ENCODE data around the gene ARMH1.
"Not testable (repeated sequence)": the region's sequence is repeated elsewhere in the genome, so short reads cannot be mapped to it uniquely, and the experiment has no call there.

The ARMH1 gene

DNA sequence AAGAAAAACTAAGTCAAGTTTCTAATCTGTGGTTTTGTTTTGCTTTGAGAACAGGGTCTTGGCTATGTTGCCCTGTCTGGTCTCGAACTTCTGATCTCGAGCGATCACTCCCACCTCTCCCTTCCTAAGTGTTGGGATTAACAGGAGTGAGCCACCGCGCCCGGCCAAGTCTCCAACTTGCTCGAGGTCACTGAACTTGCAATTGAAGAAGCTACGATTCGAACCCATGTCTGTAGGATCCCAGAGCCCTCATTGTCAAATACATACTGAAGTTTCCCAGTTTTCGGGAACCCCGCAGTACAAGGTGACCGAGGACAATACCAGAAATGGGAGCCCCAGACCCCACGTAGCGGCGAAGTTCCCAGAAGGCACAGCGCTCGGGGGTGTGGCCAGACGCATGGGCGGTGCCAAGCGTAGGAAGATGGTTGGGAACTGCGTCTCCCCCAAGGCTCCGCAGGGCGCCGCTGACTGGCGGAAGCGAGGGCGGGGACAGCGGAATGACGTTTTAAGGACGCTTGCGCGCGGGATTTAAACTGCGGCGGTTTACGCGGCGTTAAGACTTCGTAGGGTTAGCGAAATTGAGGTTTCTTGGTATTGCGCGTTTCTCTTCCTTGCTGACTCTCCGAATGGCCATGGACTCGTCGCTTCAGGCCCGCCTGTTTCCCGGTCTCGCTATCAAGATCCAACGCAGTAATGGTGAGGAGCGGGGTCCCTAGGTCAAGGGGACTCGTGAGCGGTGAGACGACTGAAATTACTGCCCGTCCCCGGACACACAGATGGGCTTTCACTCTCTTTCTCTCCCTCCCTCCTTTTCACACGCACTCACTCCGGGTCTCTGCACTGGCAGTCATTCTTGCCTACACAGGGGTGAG lies 65.0 kb downstream of the ARMH1 start, which contains the start of gene KIF2C:
Gene KIF2C (plus strand): TSS at position 531 of the 872 bp plus-strand sequence. CDS start 96 bp downstream, at position 627.
- peak within 1 kb of the TSS; percentile 80 for H3K4me3 ChIP-seq
- no peaks in the 10 kb centered on the region for H3K27me3 ChIP-seq (ENCODE audit: low read depth)
- peak; percentile 97 to 99 for DNase-seq (ENCODE audit: low spot score in 2 of 2)
- in situ Hi-C loops (cut with MboI; ENCODE audit: low sequenced_read_pairs): loop anchor here (10.0 kb wide), 1 partner anchor 75 kb away; no protein-coding TSS in a partner anchor
- H3K9me3 ChIP-seq: no peaks in the 10 kb centered on the region
- peaks cover 16% of the 10 kb centered on the region; the same call in 1 of the 2 replicates for H3K4me1 ChIP-seq
- H3K36me3 ChIP-seq (replicated peaks): peaks cover 38% of the 10 kb centered on the region

DNA sequence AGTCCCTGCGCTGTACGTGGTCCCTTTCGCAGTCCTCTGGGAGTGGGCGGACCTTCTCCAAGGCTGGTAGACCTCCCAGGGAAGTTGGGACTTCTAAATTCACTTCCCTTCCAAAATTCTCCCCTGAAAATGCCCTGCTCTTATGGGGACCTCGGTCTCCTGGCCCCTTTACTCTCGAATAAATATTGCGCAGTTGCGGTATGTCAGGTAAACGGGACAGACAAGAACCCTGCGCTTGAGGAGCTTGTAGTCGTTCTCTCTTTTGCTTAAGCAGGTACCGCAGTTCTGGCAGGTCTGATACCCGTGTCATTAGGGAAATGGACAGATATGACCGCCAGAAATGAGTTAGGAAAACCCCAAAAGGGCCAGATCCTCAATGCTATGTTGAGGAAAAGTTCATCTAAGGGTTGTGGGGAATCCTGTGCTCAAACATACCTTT lies 65.7 kb downstream of the ARMH1 start:
- H3K4me3 ChIP-seq: peak overlapping the region; percentile 80
- no peaks in the 10 kb centered on the region for H3K27me3 ChIP-seq (ENCODE audit: low read depth)
- H3K9me3 ChIP-seq: no peaks in the 10 kb centered on the region
- in situ Hi-C loops (cut with MboI; ENCODE audit: low sequenced_read_pairs): no loop called here
- DNase-seq (ENCODE audit: low spot score in 2 of 2): no peak
- peaks cover 42% of the 10 kb centered on the region for H3K36me3 ChIP-seq (replicated peaks)
- peaks cover 16% of the 10 kb centered on the region; the same call in 1 of the 2 replicates for H3K4me1 ChIP-seq

DNA sequence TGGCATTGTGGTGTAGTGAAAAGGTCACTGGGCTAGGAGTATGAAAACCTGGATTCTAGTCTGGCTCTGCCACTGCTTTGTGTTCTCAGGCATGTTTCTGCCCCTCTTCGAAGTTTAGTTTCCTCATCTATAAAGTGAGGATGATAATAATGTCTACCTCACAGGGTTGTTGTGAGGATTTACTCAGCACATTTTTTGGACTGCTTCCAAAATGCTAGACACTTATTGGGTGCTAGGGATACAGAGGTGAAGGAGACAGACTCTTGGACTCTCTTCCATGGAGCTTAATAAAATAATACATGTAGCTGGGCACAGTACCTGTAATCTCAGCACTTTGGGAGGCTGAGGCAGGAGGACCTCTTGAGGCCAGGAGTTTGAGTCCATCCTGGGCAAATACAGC lies 68.7 kb downstream of the ARMH1 start:
- H3K9me3 ChIP-seq: no peaks in the 10 kb centered on the region
- no peaks in the 10 kb centered on the region for H3K27me3 ChIP-seq (ENCODE audit: low read depth)
- H3K36me3 ChIP-seq (replicated peaks): peaks cover 70% of the 10 kb centered on the region
- no peak overlapping the region for H3K4me3 ChIP-seq
- H3K4me1 ChIP-seq: peaks cover 16% of the 10 kb centered on the region; the same call in 1 of the 2 replicates
- in situ Hi-C loops (cut with MboI; ENCODE audit: low sequenced_read_pairs): no loop called here
- DNase-seq (ENCODE audit: low spot score in 2 of 2): no peak

DNA sequence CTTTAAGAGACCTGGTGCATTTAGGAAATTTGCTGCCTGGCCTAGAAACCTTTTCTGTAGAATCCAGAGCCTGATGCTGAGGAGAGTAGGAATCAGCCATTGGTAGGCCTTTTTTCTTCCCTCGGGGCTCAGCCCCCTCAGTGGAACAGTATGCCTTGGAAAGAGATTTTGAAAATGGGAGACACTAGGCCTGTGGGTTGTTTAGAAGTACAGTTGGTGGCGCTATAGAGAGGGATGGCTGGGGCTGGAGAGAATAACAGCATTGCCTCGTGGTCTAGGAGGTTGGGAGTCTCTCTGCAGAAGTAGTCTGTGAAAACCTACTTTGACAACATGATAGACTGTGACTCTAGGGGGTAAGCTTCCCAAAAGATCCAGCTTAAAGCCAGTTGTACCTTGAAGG lies 73.4 kb downstream of the ARMH1 start:
- peaks cover 3% of the 10 kb centered on the region; the same call in 1 of the 2 replicates for H3K4me1 ChIP-seq
- H3K36me3 ChIP-seq (replicated peaks): peaks cover 88% of the 10 kb centered on the region
- H3K4me3 ChIP-seq: no peak overlapping the region
- no peaks in the 10 kb centered on the region for H3K9me3 ChIP-seq
- no peak for DNase-seq (ENCODE audit: low spot score in 2 of 2)
- in situ Hi-C loops (cut with MboI; ENCODE audit: low sequenced_read_pairs): no loop called here
- no peaks in the 10 kb centered on the region for H3K27me3 ChIP-seq (ENCODE audit: low read depth)

DNA sequence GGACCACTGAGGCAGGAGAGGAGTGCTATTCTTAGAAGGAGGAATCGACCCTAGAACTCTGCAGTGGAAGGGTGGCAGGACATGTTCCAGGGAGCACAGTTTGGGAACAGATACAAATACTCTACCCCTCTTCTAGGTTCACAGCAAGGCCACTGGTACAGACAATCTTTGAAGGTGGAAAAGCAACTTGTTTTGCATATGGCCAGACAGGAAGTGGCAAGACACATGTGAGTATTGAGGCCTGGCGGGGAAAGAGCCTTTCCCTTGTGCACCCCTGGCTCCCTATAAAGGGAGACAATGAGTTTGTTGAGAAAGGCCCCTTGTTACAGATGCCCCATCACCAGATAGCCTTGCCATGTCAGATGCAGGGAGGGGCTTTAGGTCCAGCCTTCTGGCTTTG lies 82.9 kb downstream of the ARMH1 start:
- no peaks in the 10 kb centered on the region for H3K27me3 ChIP-seq (ENCODE audit: low read depth)
- in situ Hi-C loops (cut with MboI; ENCODE audit: low sequenced_read_pairs): no loop called here
- no peaks in the 10 kb centered on the region for H3K4me1 ChIP-seq
- no peak for DNase-seq (ENCODE audit: low spot score in 2 of 2)
- H3K36me3 ChIP-seq (replicated peaks): peaks cover 98% of the 10 kb centered on the region
- H3K9me3 ChIP-seq: no peaks in the 10 kb centered on the region
- no peak overlapping the region for H3K4me3 ChIP-seq

DNA sequence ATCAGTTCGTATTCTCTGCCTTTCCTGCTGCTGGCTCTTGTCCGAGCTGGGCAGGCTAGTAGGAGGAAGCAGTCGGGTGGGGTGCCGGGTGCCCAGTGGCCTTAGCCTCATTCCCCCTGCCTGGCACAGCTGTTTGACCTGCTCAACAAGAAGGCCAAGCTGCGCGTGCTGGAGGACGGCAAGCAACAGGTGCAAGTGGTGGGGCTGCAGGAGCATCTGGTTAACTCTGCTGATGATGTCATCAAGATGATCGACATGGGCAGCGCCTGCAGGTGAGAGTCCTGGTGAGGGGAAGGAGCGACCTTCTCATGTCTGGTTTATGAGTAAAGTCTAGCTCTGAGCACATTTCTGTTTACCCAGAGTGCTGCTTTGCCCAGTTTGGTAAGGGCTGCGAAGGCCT lies 84.6 kb downstream of the ARMH1 start:
- no peak overlapping the region for H3K4me3 ChIP-seq
- in situ Hi-C loops (cut with MboI; ENCODE audit: low sequenced_read_pairs): no loop called here
- H3K36me3 ChIP-seq (replicated peaks): peaks cover 100% of the 10 kb centered on the region
- H3K9me3 ChIP-seq: no peaks in the 10 kb centered on the region
- H3K4me1 ChIP-seq: no peaks in the 10 kb centered on the region
- H3K27me3 ChIP-seq (ENCODE audit: low read depth): no peaks in the 10 kb centered on the region
- no peak for DNase-seq (ENCODE audit: low spot score in 2 of 2)

DNA sequence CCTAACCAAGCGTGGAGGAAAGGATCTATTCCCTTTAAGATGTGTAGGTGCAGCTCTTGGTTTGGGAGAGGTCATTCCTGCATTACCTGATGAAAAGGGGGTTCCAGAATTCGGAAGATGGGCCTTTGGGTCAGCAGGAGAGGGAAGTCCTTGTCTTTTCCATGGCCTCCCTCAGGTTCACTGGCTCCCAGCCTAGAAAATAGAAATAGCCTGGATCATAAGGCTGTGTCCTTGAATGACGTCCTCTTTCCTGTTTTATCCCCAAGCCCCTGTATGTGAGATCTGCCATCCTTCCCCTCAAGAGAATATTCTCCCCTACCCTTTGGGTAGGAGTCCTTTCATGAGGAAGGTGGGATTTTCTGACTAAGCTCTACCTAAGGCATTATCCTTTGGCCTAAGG lies 86.4 kb downstream of the ARMH1 start:
- Histone ChIP-seq H3K27me3 (ENCODE audit: low read depth) (no peaks in the 10 kb centered on the region), H3K4me1 (no peaks in the 10 kb centered on the region), H3K36me3 (replicated peaks) (peaks cover 100% of the 10 kb centered on the region), H3K4me3 (no peak overlapping the region), H3K9me3 (no peaks in the 10 kb centered on the region)
- no peak for DNase-seq (ENCODE audit: low spot score in 2 of 2)
- in situ Hi-C loops (cut with MboI; ENCODE audit: low sequenced_read_pairs): no loop called here

DNA sequence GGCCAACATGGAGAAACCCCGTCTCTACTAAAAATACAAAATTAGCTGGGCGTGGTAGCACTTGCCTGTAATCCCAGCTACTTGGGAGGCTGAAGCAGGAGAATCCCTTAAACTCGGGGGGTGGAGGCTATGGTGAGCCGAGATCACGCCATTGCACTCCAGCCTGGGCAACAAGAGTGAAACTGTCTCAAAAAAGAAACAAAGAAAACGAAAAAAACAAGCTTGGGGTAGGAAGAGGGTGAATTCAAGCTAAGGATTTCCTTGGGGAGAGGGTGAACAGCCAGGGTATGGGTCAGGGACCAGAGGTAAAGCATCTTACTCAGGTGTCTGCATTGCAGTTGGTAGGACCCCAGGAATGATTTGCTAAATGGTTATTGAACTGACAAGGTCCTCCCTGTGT lies 91.9 kb downstream of the ARMH1 start:
- H3K4me3 ChIP-seq; H3K27me3 ChIP-seq (ENCODE audit: low read depth); DNase-seq (ENCODE audit: low spot score in 2 of 2); in situ Hi-C loops (cut with MboI; ENCODE audit: low sequenced_read_pairs); H3K4me1 ChIP-seq; H3K9me3 ChIP-seq: not testable (repeated sequence)
- H3K36me3 ChIP-seq (replicated peaks): peaks cover 69% of the 10 kb centered on the region
